Measurements from ENCODE around the gene CAST. TPM values are rescaled to one million over a fixed set of nuclear protein-coding genes. Genes with fewer than 3 reads are reported as not detected.

Gene CAST
- total RNA-seq, 1 experiment from 2014 or later, result 52.3 TPM

DNA sequence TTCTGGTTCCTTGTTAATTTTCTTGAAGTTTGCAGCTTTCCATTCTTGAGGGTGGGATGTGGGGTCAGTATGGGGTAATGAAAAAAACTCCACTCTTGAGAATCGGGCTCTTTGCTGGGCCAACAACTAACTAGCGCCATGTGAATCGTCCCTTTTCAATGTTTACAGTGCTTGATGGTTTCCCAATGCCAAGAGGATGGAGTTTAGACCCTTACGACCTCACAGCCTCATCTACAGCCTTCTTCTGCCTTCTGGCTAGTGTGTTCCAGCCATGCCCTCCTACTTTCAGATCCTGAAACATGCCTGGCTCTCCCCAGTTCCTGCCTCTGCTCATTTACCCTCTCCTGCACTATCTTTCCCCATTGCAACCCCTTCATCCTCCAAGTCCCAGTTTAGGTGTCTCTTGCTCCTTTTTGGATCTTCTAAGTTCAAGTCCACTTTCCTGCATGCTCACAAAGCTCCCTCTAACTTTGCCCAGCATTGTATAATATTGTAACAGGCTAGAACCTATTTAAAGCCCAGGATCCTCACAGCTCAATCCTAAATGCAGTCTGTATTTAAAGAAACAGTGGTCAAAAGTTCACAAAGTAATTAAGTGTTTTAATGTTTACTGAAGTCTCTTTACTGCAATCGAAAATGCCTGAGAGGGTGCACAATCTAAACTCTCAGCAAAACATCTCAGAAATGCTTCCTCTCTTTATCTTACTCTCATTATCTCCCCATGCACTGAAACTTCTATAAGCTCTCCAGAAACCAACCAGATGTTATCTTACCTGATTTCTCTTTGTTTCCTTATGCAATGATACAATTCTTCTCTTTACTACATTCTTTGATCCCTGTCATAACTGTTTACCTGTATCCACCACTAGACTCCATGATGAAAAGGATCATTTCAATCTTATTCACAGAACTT is 20.6 kb upstream of the CAST start:
- Histone ChIP-seq H3K79me2 (ENCODE audit: insufficient read depth, low read length) (no peaks in the 10 kb centered on the region), H3K4me1 (ENCODE audit: insufficient read depth, low read length) (no peaks in the 10 kb centered on the region), H2BK5ac (ENCODE audit: insufficient read length, low read length) (no peak overlapping the region), H2BK12ac (ENCODE audit: insufficient read length, low read depth, low read length) (no peak overlapping the region), H3K27me3 (ENCODE audit: insufficient read depth, low read length) (no peaks in the 10 kb centered on the region), H3K23me2 (ENCODE audit: insufficient read length, low read depth, low read length, poor library complexity, severe bottlenecking) (no peaks in the 10 kb centered on the region), H2BK20ac (ENCODE audit: low read depth, low read length, poor library complexity, severe bottlenecking) (peak overlapping the region; percentile 83), H3K27ac (ENCODE audit: insufficient read length, low read depth, low read length) (no peak overlapping the region), H4K20me1 (ENCODE audit: control insufficient read depth, insufficient read depth, insufficient read length) (no peaks in the 10 kb centered on the region), H2BK120ac (ENCODE audit: low read depth, low read length, poor library complexity, severe bottlenecking) (no peak overlapping the region), H3K14ac (ENCODE audit: insufficient read depth, low read length) (no peak overlapping the region), H3K9me3 (ENCODE audit: control insufficient read depth, low read depth, low read length) (no peaks in the 10 kb centered on the region), H3K79me1 (ENCODE audit: insufficient read depth, low read depth, low read length, poor library complexity, severe bottlenecking) (no peaks in the 10 kb centered on the region), H4K91ac (ENCODE audit: insufficient read length, low read depth, low read length) (no peak overlapping the region), H2AK5ac (ENCODE audit: insufficient read length, low read length) (no peak overlapping the region), H3K23ac (ENCODE audit: insufficient read length, low read depth, low read length) (no peak overlapping the region), H3T11ph (ENCODE audit: low read length) (no peak overlapping the region), H3K9ac (ENCODE audit: extremely low read depth, insufficient read length, low read length) (peak overlapping the region; percentile 50), H2BK15ac (ENCODE audit: low read depth, low read length) (no peak overlapping the region), H3K56ac (ENCODE audit: insufficient read length, low read depth, low read length) (no peak overlapping the region), H3K4me2 (ENCODE audit: insufficient read depth, insufficient read length, low read length) (no peak overlapping the region), H4K5ac (ENCODE audit: insufficient read length, low read depth, low read length) (no peak overlapping the region), H3K18ac (ENCODE audit: insufficient read length, low read depth, low read length) (no peak overlapping the region), H2AFZ (ENCODE audit: low read length) (no peak overlapping the region), H4K8ac (replicated peaks; ENCODE audit: insufficient read length, low read depth, low read length) (no peak overlapping the region), H3K4ac (ENCODE audit: low read depth, low read length) (no peak overlapping the region)
- H3K9me3 Mint-ChIP-seq, result no peaks in the 10 kb centered on the region
- no peak for TF ChIP-seq CTCF (conservative IDR thresholded peaks at IDR 0.05)
- no peak for DNase-seq
- WGBS (ENCODE audit: extremely low coverage, insufficient read length, low lambda C conversion rate), result no CpG with 5 or more reads among the region's 5 CpGs
- no peaks in the 10 kb centered on the region for H3K36me3 Mint-ChIP-seq (ENCODE audit: insufficient read depth in 1 of 3, low read depth in 3 of 3)
- H3K4me3 Mint-ChIP-seq, result no peak overlapping the region
- H3K4me1 Mint-ChIP-seq, result no peaks in the 10 kb centered on the region
- no peak overlapping the region; a peak in 2 of 7 replicates for H3K27ac Mint-ChIP-seq
- no peaks in the 10 kb centered on the region for H3K27me3 Mint-ChIP-seq (ENCODE audit: low read depth)

Measured in H9 (cell line).